ENCODE results near the gene ZNF598.

The ZNF598 gene

GRCh38 chr16:2019921-2020831, 10.6 kb upstream of the ZNF598 start:
- no peak for TF ChIP-seq CTCF (IDR thresholded peaks at IDR 0.05)

GRCh38 chr16:2019518-2019920, 9.9 kb upstream of the ZNF598 start, which contains the start of gene NPW:
NPW (plus strand) TSS chr16:2019785.
- no peak for TF ChIP-seq CTCF (IDR thresholded peaks at IDR 0.05)

- peak; percentile 49 for TF ChIP-seq CTCF (IDR thresholded peaks at IDR 0.05)
These were observed 6.8 kb upstream of the ZNF598 start for GRCh38 chr16:2016407-2016922.

GRCh38 chr16:2015947-2016208, 6.3 kb upstream of the ZNF598 start:
- TF ChIP-seq CTCF (IDR thresholded peaks at IDR 0.05), result no peak

- TF ChIP-seq CTCF (IDR thresholded peaks at IDR 0.05), result no peak
These were observed 5.7 kb upstream of the ZNF598 start for GRCh38 chr16:2015117-2015946.

- no peak for TF ChIP-seq CTCF (IDR thresholded peaks at IDR 0.05)
These were observed 3.9 kb upstream of the ZNF598 start for GRCh38 chr16:2013527-2013926.

- no peak for TF ChIP-seq CTCF (IDR thresholded peaks at IDR 0.05)
These were observed 383 bp downstream of the ZNF598 start for GRCh38 chr16:2009164-2009711.
